Left kidney (tissue), 8 donors: ENCODE data around the gene CCBE1. TPM values are rescaled to one million over a fixed set of nuclear protein-coding genes. Genes with fewer than 3 reads are reported as not detected.
"Not testable (repeated sequence)": the region's sequence is repeated elsewhere in the genome, so short reads cannot be mapped to it uniquely, and the experiment has no call there.

ENCODE experiments used
- DNase-seq: peaks from one replicate; pipeline ENCODE4 v3.0.0-alpha.2; 2013
- long read RNA-seq, 8 donors: transcript quantifications; one replicate each; lab custom pipeline, GENCODE V29; 2026
- polyA plus RNA-seq: library from polyadenylated mRNA; unstranded; fragments of 120-200 nt; gene quantifications from one replicate; pipeline ENCODE4 v1.2.1, GENCODE V29; 2013; ENCODE audit not compliant: insufficient read length

Gene CCBE1
- polyA plus RNA-seq, result 31.5 TPM
- long read RNA-seq, donor 1, full-length matches to known transcripts, result 9 of 9 reads
- long read RNA-seq, donor 1, partial matches to known transcripts, result 0 of 9 reads
- long read RNA-seq, donor 1, other reads (novel, unspliced or antisense), result 0 of 9 reads
- long read RNA-seq, donor 2, full-length matches to known transcripts, result 11 of 11 reads
- long read RNA-seq, donor 2, partial matches to known transcripts, result 0 of 11 reads
- long read RNA-seq, donor 2, other reads (novel, unspliced or antisense), result 0 of 11 reads
- long read RNA-seq, donor 3, full-length matches to known transcripts, result 5 of 5 reads
- long read RNA-seq, donor 3, partial matches to known transcripts, result 0 of 5 reads
- long read RNA-seq, donor 3, other reads (novel, unspliced or antisense), result 0 of 5 reads
- long read RNA-seq, donor 4, result 0 reads
- long read RNA-seq, donor 5, full-length matches to known transcripts, result 13 of 13 reads
- long read RNA-seq, donor 5, partial matches to known transcripts, result 0 of 13 reads
- long read RNA-seq, donor 5, other reads (novel, unspliced or antisense), result 0 of 13 reads
- long read RNA-seq, donor 6, full-length matches to known transcripts, result 4 of 4 reads
- long read RNA-seq, donor 6, partial matches to known transcripts, result 0 of 4 reads
- long read RNA-seq, donor 6, other reads (novel, unspliced or antisense), result 0 of 4 reads
- long read RNA-seq, donor 7, full-length matches to known transcripts, result 11 of 11 reads
- long read RNA-seq, donor 7, partial matches to known transcripts, result 0 of 11 reads
- long read RNA-seq, donor 7, other reads (novel, unspliced or antisense), result 0 of 11 reads
- long read RNA-seq, donor 8, full-length matches to known transcripts, result 1 of 1 reads
- long read RNA-seq, donor 8, partial matches to known transcripts, result 0 of 1 reads
- long read RNA-seq, donor 8, other reads (novel, unspliced or antisense), result 0 of 1 reads

DNA sequence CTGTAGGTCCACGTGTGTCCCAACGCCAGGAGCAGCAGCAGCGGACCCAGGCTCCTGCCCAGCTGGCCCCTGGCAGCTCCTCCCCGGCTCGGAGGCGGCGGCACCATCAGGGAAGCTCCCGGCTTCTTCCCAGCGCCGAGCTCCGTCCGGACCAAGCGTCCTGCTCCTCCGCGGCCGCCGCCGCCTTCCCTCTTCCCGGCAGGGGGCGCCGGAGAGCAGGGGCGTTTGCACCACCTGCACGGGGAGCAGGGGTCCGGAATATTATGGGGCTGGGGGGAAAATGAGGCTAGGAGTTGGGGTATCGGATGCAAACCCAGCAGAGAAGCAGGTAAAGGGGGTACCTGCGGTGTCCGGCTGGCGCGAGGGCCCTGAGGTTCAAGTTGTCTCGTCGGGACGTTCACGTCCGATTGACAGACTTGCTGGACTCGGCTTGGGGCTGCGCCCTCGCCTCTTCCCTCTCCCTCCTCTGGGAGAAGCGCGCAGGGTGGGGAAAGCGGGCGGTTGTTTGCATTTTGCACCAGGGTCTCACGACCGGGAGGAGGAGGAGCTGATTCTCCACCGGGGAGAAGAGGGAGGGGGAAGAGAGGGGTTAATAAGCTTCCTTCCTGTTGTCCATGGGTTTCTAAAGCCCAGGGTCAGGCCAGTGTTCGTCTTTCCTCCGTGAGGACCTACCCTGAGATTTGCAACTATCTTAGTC lies at the start of gene CCBE1:
TSS of gene CCBE1 (minus strand) at position 188 of the 697 bp plus-strand sequence.
- peak; percentile 74 for DNase-seq

DNA sequence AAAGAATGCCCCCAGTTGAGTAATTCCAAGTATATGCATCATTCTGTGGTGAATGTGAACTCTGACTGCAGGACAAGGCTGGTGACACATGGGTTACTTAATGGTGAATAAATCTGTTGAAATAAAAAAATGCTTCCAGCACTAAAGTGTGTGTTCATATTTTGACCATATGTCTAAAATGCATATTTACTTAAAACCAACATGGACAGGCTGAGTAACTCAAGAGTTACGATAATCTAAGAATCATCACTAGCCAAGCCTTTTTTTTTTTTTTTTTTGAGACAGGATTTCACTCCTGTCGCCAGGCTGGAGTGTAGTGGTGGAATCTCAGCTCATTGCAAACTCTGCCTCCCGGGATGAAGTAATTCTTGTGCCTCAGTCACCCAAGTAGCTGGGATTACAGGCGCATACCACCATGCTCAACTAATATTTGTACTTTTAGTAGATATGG lies 47.1 kb upstream of the CCBE1 start:
- no peak for DNase-seq

DNA sequence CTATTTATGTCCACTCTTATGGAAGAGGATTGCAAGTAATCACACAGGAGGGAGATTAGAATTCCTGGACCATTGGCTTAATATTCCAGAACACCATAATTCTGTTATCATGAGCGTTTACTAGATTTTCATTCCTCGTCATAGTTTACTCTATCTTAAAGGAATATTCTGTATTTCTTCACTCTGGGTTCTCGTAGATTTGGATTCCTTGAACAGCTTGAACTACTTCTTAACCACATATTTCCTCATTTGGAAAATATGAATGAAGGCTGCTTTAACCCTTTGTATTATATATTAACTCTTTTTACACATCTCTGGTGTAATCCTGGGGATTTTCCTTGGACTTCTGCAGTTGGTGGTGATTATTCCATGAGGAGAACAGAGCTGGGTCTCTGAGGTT lies 46.3 kb upstream of the CCBE1 start:
- no peak for DNase-seq

DNA sequence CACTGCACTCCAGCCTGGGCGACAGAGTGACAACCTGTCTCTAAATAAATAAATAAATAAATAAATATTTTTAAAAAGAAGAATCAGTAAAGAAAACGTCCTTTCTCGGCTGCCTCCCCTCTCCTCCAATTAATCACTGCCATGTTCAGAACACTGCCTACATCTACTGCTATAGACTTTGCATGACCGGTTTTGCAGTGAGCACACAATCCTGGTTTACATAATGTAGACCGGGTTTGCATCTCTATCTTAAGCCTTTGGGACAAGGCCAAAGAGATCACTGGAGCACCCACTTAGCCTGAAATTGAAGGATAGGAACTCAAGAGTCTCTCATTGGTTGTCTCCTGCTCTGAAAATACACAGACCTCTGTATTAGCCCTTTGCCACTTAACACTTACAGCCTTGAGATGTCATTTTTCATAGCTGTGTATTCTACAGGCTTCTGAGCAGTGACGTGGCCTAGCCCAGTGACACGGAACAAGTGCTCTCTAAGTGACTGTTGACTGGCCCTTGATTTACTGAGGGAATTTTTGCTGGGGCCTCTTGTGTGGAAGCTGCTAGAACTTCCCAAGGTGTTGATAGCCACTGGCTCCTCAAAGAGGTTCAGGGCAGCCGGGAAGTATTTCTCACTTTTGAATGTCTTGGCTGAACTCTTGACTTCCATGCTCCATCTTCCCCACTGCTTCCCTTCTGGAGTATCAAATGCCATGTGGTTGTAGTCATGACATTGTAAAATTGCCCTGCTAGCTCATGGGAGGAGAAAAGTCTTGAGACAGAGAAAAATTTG lies 45.3 kb upstream of the CCBE1 start:
- no peak for DNase-seq

DNA sequence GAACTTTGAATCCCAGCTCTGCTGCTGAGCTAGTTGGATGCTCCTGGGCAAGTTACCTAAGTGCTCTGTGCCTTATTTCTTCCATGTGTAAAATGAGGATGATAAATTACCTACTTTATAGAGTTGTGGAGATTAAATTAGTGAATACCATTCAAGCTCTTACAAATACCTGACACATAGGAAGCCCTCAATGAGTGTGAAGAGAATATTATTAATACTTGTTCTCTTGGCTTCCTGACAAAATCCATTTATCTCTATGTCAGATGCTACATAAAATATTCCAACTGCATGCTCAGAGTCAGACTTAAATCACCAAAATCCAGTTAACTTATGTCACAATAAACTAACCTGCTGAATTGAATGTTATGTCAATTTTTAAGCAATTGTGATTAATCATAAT lies 42.9 kb upstream of the CCBE1 start:
- no peak for DNase-seq

DNA sequence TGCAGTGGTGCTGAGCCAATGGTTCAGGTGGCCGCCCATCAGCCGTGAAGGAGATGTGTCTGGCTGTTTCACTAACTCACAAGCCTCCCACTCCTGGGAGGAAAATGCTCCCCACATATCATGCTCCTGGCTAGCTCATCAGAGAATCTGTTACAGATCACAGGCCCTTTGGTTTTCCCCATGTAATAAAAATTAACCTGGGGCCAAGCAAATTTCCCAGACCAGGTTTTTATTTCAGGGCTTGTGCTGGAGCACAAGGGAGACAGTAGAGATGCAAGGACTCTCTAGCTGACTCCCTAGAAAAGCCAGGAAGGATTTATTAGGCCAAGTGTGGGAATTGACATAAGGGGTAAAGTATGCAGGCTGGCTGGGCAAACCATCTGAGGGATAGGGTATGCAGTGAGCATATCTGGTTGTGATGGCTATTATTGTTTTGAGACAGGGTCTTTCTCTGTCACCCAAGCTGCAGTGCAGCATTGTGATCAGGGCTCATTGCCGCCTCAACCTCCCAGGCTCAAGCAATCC lies 40.6 kb upstream of the CCBE1 start:
- no peak for DNase-seq

DNA sequence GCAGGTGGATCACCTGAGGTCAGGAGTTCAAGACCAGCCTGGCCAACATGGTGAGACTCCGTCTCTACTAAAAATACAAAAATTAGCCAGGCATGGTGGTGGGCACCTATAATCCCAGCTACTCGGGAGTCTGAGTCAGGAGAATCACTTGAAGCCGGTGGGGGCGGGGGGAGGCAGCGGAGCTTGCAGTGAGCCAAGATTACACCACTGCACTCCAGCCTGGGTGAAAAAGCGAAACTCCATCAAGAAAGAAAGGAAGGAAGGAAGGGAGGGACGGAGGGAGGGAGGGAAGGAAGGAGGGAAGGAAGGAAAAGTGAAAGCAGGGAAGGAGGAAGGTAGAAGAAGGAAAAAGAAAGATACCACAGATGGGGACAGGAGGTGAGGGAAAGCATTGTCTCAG lies 40.1 kb upstream of the CCBE1 start:
- DNase-seq, result not testable (repeated sequence)

DNA sequence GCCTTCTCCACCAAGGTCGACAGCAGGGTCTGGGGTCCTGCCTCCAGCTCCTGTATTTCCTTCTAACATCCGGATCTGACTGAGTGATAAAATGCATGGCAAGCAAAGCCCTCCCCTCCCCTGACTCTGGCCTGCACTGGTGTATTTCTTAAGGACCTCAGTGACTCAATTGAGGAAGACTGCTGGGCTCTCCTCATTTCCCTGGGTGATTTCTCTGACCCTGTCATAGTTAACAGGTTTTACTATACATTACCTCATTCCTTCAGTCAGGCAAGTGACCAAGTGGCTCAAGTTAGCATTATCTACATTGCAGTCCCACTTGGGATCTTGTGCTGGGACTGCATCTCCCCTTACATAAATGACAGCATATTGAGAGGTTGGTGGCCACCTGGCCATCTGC lies 38.8 kb upstream of the CCBE1 start:
- no peak for DNase-seq

DNA sequence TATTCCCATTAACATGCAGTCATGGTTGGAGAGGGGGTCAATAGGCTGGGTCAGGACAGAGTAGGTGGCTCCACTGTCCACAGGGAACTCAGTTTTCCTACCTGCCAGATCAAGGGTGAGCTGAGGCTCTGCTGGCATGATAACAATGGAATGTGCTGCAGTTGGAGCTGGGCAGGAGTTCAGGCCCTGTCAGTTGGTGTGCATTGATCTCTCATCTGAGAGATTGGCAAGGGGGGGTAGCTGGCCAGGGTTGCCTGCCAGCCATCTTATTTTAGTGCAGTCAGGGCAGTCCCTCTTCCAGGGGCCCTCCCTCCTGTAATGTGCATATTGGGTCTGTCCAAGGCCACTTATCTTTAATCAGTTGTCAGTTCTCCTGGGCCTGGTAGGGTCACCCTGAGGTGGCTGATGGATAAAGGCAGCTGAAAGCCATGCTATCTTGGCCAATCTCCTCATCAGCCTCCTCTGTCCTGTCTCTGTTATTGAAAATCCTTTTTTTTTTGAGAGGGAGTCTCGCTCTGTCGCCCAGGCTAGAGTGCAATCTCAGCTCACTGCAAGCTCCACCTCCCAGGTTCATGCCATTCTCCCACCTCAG lies 38.1 kb upstream of the CCBE1 start:
- no peak for DNase-seq

DNA sequence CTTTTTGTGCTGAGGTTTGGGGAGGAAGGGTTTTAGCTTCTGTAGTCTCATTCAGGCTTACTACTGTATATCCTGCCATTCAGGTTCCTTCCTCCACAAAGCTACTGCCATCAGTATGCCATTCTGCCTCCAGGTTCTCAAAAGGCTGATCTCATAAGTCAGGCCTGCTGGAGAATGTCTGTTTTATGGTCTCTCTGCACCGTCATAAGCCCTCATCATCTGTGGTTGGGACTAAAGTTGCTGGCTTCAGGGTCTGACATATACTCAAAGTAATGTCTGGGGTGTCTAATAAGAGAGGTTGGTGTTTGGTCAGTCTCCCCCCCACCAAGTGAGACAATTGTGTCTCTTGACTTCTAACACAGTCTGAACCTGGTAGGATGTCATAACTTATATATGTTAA lies 36.2 kb upstream of the CCBE1 start:
- DNase-seq, result no peak

DNA sequence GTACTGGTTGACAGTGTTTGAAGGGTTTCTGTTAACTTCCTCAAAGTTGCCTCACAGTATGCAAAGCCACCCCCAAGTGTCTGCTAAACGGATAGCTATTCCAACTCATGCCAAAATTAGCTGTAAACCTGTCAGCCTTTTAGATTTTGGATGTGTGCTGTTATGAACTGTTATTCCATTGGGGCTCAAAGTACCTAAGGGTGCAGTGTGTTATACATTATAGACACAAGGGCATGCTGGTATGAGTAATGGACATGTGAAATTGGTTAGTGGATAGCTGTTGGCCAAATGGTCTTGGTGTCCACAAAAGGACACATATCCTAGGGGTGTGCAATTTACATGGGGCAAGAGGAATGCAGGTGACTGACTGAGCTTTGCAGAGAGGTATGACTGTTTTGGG lies 33.7 kb upstream of the CCBE1 start:
- no peak for DNase-seq

DNA sequence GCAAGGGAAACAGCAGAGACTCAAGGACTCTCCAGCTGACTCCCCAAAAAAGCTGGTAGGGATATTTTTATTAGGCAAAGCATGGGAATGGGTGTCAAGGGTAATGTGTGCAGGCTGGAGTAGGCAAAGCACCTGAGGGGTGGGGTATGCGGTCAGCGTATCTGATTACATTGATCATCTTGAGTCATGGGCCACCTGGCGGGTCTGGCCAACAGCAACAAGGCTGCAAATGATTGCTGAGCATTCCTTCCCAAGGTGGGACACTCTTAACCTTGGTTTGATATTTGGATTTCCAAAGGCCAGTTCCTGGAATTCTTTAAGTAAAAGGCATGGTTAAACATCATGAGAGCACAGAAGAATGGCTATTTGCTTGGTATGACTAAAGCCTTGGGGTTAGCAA lies 32.6 kb upstream of the CCBE1 start:
- no peak for DNase-seq

DNA sequence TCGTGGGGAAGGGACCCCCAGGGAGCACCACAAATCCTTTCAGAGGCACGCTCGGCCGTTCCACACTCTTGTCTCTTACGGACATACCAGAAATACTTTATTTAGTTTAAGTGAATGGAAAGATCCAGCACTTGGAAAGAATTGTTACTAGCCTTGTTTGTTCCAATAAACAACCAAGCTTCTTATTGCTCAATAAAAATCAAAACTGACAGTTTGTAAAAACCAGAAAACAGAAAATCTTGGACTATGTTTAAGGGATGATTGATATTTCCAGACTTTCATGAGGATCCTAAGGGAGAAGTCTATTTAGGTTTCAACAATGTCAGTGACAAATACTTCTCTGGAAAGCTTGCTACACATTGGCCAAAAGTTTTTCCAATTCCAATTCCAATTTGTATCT lies 31.6 kb upstream of the CCBE1 start:
- DNase-seq, result no peak

DNA sequence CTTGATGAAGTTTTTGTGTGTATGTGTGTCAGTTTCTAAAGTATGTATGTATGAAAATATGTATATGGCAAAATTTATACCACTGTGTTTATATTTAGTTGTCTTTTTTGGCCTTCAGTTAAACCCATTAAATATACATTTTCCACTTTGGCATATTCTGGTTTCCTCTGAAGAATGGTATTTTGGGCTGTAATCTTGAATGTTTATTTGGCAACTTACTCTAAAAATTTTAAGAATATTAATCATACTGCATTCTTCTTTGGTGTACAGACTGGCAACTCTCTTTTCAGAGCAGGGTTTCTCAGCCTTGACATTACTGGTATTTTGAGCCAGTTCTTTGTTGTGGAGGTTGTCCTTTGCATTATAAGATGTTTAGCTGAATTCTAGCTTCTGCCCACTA lies 27.9 kb upstream of the CCBE1 start:
- no peak for DNase-seq

DNA sequence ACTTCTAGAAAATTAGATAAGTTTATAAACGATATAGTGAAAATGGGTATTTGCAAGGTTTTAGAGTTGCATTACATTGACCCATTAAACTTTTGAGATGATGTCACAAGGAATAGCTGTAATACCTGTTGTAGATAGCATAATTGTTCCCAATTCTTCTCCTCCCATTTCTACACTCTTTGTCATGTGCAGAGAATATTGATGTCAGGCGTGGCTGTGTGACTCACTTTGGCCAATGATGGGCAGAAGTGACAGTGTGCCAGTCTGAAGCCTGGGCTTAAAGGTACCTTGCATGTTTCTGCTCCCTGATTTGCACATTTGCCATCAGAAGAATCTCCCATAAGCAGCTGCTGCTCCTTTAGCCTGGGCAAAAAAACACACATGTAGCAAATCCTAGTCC lies 26.9 kb upstream of the CCBE1 start:
- no peak for DNase-seq

DNA sequence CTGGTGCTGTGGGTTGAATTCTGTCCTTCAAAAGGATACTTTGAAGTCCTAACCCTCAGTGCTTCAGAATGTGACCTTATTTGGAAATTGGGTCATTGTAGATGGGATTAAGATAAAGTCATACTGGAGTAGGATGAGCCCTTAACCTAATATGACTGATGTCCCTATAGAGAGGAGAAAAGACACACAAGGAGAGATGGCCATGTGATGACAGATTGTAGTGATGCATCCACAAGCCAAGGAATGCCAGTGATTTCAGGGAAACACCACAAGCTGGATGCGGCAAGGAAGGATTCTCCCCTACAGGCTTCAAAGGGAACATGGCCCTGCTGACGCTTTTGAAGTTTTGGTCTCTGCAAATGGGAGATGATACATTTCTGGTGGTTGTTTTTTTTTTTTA lies 24.7 kb upstream of the CCBE1 start:
- no peak for DNase-seq

DNA sequence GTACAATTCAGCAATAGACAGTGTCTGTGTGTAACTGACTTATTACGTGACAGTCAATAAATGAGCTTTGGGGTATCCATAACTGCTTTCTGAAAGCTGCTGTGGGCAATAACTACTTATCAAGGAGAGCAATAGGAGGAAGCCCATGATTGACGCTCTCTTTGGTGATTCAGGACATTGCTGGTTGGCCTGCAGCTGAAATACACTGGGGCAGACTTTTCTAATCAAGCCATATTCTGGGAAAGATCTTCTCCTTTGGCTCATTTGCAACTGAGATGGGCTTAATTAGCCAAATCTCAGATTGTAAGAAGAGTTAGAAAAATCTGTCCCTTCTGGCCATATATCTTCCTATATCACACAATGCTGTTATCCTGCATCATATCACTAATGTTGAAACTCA lies 24.0 kb upstream of the CCBE1 start:
- DNase-seq, result no peak

DNA sequence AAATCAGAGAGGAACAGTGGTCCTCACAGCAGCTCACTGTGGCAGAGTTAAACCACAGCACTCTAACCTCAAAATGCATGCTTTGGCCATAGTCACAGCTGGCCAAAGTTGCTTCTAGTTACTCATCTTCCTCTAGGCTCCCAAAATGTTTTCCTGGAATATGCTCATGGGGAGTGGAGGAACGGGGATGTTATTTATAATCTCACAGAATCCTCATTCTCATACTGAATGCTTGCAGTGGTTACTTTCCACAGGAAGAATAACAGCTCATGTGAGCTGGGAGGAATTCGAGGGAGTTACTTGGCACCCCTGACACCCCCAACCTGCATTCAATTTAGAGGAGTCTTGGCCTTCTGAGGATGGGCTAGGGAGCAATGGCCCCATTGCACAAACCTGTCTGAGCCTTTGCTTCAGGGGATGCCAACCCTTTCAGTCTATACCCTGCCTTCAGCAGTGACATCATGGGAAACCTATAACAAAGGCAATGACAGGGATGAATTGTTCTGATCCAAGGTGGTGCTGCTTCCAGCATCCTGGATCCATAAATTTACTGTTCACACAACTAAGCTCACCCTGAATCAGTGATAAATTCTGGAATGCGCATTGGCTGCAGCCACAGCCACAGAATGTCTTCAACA lies 22.4 kb upstream of the CCBE1 start:
- no peak for DNase-seq

DNA sequence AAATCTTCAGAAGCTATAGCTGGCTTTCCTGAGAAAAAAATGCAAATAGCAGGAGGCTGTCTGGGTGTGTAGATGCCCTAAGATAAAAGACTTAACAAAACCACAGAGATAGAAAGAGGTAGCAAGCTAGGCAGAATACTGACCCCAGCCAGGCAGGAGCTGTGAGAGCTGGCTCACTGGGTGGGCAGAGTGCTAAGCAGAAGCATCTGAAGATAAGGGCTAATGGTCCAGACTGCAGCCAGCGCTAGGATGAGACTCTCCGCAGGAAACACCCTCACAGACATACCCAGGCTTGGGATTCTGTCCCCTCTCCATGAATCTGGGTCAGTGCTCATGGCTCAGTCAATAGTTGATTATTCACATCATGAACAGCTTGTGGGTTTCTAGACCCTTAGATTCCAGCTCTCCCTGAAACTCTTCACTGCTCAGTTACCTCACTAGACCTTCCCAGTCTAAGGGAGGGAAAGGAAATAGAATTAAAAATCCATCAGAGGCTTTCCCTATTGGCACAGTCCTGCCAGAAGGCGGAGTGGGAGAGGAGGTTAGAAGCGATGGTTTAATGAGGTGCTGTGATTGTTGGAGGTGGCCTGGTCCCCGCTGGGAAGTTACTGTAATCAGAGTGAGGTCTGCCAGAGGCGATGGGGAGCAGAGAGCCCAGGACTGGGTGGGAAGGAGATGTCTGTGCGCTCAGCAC lies 21.4 kb upstream of the CCBE1 start:
- DNase-seq, result no peak

DNA sequence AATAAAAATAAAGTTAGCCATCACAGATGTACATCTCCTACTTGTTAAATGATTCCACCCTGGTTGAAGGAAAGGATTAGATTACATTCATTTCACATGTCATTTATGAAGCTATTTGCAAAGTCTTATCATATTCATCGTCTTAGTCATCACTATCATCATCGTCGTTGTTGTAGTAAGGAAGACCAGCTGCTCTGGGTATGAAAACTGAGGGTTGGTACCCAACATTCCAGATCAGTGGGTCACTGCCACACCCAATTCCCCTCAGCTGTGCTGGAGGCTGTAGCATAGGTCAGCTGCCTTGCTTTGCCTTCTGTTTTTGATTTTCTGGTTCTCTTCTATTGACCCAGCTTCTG lies 20.9 kb upstream of the CCBE1 start:
- no peak for DNase-seq
